NT2/D1 (cell line): ENCODE data around the gene LIN28B.
A peak's percentile ranks its signal among the peaks of the same experiment; 100 is the strongest.

Source experiments
- DNase-seq: peaks from one replicate; pipeline ENCODE4 v3.0.0-alpha.2; 2011; ENCODE audit warnings: low read depth, low spot score
- H3K27me3 ChIP-seq: 2 replicates; pipeline ENCODE4 v1.6.0; 2011; ENCODE audit warnings: mild to moderate bottlenecking; ENCODE audit not compliant: insufficient read length, insufficient read depth
- H3K36me3 ChIP-seq: 2 replicates; pipeline ENCODE4 v1.6.1; 2011; ENCODE audit warnings: mild to moderate bottlenecking, low read length, mixed read lengths; ENCODE audit not compliant: insufficient read depth, insufficient read length
- H3K4me1 ChIP-seq: 2 replicates; pipeline ENCODE4 v1.5.1; 2011; ENCODE audit not compliant: insufficient read depth, insufficient read length
- H3K4me3 ChIP-seq: 2 replicates; pipeline ENCODE4 v1.5.1; 2011; ENCODE audit warnings: low read depth; ENCODE audit not compliant: insufficient read length
- H3K9ac ChIP-seq: 2 replicates; pipeline ENCODE4 v1.6.0; 2011; ENCODE audit warnings: low read depth; ENCODE audit not compliant: insufficient read length
- H3K9me3 ChIP-seq: 2 replicates; pipeline ENCODE4 v1.5.1; 2011; ENCODE audit warnings: mild to moderate bottlenecking, low read length; ENCODE audit not compliant: insufficient read depth
- SUZ12 ChIP-seq: IDR thresholded peaks from 2 replicates; pipeline ENCODE4 v1.6.1; 2011; ENCODE audit not compliant: insufficient read length, insufficient read depth; ENCODE audit errors: extremely low read depth
- YY1 ChIP-seq: IDR thresholded peaks from 2 replicates; pipeline ENCODE4 v1.6.1; 2011; ENCODE audit not compliant: insufficient read length, insufficient read depth
- ZNF274 ChIP-seq: IDR thresholded peaks from 2 replicates; pipeline ENCODE4 v1.6.1; 2011; ENCODE audit warnings: mild to moderate bottlenecking, low read depth, low read length

The LIN28B gene

GRCh38 chr6:105019285-105019684 is 62.4 kb downstream of the LIN28B start:
- TF ChIP-seq YY1 (no peak), ZNF274 (no peak)
- no peaks in the 10 kb centered on the region for H3K36me3 ChIP-seq
- no peak overlapping the region for H3K9ac ChIP-seq
- H3K27me3 ChIP-seq, result no peaks in the 10 kb centered on the region
- DNase-seq, result no peak
- H3K9me3 ChIP-seq, result no peaks in the 10 kb centered on the region
- no peak overlapping the region for H3K4me3 ChIP-seq
- no peaks in the 10 kb centered on the region for H3K4me1 ChIP-seq

DNA sequence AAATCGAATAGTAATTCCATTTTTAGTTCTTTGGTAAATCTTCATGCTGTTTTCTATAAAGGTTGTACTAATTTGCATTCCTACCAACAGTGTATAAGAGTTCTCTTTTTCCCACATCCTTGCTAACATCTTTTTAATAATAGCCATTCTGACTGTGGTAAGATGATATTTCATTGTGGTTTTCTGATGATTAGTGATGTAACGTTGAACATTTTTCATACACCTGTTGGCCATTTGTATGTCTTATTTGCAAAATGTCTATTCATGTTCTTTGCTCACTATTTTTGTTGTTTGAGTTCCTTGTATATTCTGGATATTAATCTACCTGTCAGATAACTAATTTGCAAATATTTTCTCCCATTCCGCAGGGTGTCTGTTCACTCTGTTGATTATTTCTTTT is 64.5 kb downstream of the LIN28B start:
- peaks cover 2% of the 10 kb centered on the region for H3K36me3 ChIP-seq
- H3K27me3 ChIP-seq, result no peaks in the 10 kb centered on the region
- TF ChIP-seq YY1 (no peak), ZNF274 (no peak), SUZ12 (no peak)
- H3K4me3 ChIP-seq, result no peak overlapping the region
- no peaks in the 10 kb centered on the region for H3K4me1 ChIP-seq
- H3K9ac ChIP-seq, result no peak overlapping the region
- H3K9me3 ChIP-seq, result no peaks in the 10 kb centered on the region
- no peak for DNase-seq

GRCh38 chr6:105022416-105022815 is 65.5 kb downstream of the LIN28B start:
- Histone ChIP-seq H3K9me3 (no peaks in the 10 kb centered on the region), H3K4me1 (no peaks in the 10 kb centered on the region), H3K36me3 (peaks cover 6% of the 10 kb centered on the region), H3K9ac (no peak overlapping the region), H3K4me3 (no peak overlapping the region), H3K27me3 (no peaks in the 10 kb centered on the region)
- DNase-seq, result no peak
- TF ChIP-seq ZNF274 (no peak), SUZ12 (no peak), YY1 (no peak)

DNA sequence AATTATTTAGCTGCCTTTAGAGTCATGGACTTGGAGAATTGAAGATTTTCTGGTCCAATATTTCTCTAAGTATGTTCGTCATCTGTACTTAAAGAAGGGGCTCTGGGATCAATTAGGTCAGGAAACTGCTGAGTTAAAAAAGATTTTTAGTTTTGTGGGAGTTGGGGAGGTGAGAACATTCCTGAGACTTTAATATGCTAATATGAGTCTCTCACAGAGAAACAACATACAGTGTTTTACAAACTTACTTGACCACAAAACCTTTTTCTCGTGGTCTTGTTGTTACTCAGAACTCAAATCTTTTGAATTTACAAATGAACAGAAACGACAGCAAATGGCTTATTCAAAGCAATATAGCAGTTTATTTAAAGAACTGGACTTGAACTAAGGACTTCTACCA is 67.9 kb downstream of the LIN28B start:
- Histone ChIP-seq H3K4me1 (no peaks in the 10 kb centered on the region), H3K9ac (no peak overlapping the region), H3K4me3 (no peak overlapping the region), H3K36me3 (peaks cover 6% of the 10 kb centered on the region), H3K27me3 (no peaks in the 10 kb centered on the region), H3K9me3 (no peaks in the 10 kb centered on the region)
- no peak for TF ChIP-seq SUZ12
- peak; percentile 13 for DNase-seq

GRCh38 chr6:105028898-105029297 is 72.0 kb downstream of the LIN28B start:
- no peak overlapping the region for H3K4me3 ChIP-seq
- H3K9me3 ChIP-seq, result no peaks in the 10 kb centered on the region
- peaks cover 6% of the 10 kb centered on the region for H3K36me3 ChIP-seq
- no peak overlapping the region for H3K9ac ChIP-seq
- DNase-seq, result no peak
- no peak for TF ChIP-seq ZNF274
- no peak for TF ChIP-seq SUZ12
- no peak for TF ChIP-seq YY1
- no peaks in the 10 kb centered on the region for H3K27me3 ChIP-seq
- H3K4me1 ChIP-seq, result no peaks in the 10 kb centered on the region

DNA sequence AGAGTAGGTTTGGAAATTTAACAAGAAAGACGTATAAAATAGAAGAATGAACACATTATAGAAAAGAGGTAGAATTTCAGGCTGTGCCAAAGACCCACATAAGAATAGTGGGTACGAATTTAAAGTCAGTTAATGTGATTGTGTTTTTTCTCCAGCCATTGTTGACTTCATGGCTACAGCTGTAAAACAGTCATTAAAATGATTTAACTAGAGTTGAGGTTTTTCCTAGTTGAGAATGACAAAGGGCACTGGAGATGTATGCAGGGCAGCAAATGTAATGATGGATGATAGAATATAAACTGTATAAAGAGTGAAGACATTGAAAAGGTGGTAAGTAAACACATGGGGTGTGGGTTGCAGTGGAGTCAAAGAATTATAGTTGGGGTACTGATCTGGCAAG is 72.7 kb downstream of the LIN28B start:
- no peak for DNase-seq
- TF ChIP-seq SUZ12 (no peak), YY1 (no peak), ZNF274 (no peak)
- H3K27me3 ChIP-seq, result no peaks in the 10 kb centered on the region
- H3K9ac ChIP-seq, result no peak overlapping the region
- H3K36me3 ChIP-seq, result peaks cover 6% of the 10 kb centered on the region
- H3K4me1 ChIP-seq, result no peaks in the 10 kb centered on the region
- H3K4me3 ChIP-seq, result no peak overlapping the region
- H3K9me3 ChIP-seq, result no peaks in the 10 kb centered on the region

GRCh38 chr6:105034470-105034869 is 77.6 kb downstream of the LIN28B start:
- Histone ChIP-seq H3K27me3 (no peaks in the 10 kb centered on the region), H3K4me3 (no peak overlapping the region), H3K9ac (no peak overlapping the region), H3K36me3 (no peaks in the 10 kb centered on the region), H3K9me3 (no peaks in the 10 kb centered on the region), H3K4me1 (no peaks in the 10 kb centered on the region)
- TF ChIP-seq SUZ12, result no peak
- no peak for TF ChIP-seq ZNF274
- TF ChIP-seq YY1, result no peak
- DNase-seq, result no peak

- no peaks in the 10 kb centered on the region for H3K27me3 ChIP-seq
- H3K36me3 ChIP-seq, result no peaks in the 10 kb centered on the region
- no peak overlapping the region for H3K9ac ChIP-seq
- no peak overlapping the region for H3K4me3 ChIP-seq
- no peak for DNase-seq
- H3K4me1 ChIP-seq, result no peaks in the 10 kb centered on the region
- TF ChIP-seq ZNF274 (no peak), SUZ12 (no peak), YY1 (no peak)
- H3K9me3 ChIP-seq, result no peaks in the 10 kb centered on the region
These were observed 78.4 kb downstream of the LIN28B start for GRCh38 chr6:105035299-105035698.
